Lower leg skin (tissue), 4 donors: ENCODE measurements around the gene EPB42. TPM values are rescaled to one million over a fixed set of nuclear protein-coding genes. Genes with fewer than 3 reads are reported as not detected.

ENCODE experiments used
- DNase-seq, 2 donors: peaks; one replicate each; pipeline ENCODE4 v3.0.0-alpha.2; 2019; ENCODE audit warnings: low spot score in 2 of 2
- H3K4me3 ChIP-seq: fragments of 200-600 bp; sonication (generic); 2 replicates; pipeline ENCODE4 v1.5.1; 2017; ENCODE audit warnings: mild to moderate bottlenecking, low read depth; ENCODE audit not compliant: poor library complexity, severe bottlenecking
- POLR2A ChIP-seq, 2 donors: fragments of 450-650 bp; IDR thresholded peaks; one replicate each; pipeline ENCODE4 v1.6.1; 2016 to 2017; ENCODE audit warnings: antibody characterized with exemption in 2 of 2, mild to moderate bottlenecking in 1 of 2, moderate library complexity in 1 of 2
- WGBS, 2 donors: methylation state at CpG; one replicate each; pipeline ENCODE4 v1.1.5; 2018; 5-methylcytosine and 5-hydroxymethylcytosine counted together
- intact Hi-C: fragments of 100-400 bp; cut with DNase I; formaldehyde crosslinking; loops from one replicate; pipeline ENCODE4 v1.15.0; 2023; ENCODE audit warnings: low total_unique reads
- total RNA-seq, 4 donors: library from RNA; depleted of rRNA; stranded (reverse); fragments of >200 nt; gene quantifications; one replicate each; pipeline ENCODE4 v1.1.0, GENCODE V29; 2016
- TF ChIP-seq, protein P1 (sequence below), 3 donors: fragments of 450-650 bp; IDR thresholded peaks; one replicate each; pipeline ENCODE4 v1.5.1; 2016; ENCODE audit warnings: antibody characterized with exemption in 3 of 3, mild to moderate bottlenecking in 3 of 3, moderate library complexity in 2 of 3

EPB42 gene
- total RNA-seq, 4 donors from 2014 or later = 0.20 TPM; not detected in 3

- TF ChIP-seq POLR2A (IDR thresholded peaks at IDR 0.05) = no peak
- TF ChIP-seq, protein P1, sequence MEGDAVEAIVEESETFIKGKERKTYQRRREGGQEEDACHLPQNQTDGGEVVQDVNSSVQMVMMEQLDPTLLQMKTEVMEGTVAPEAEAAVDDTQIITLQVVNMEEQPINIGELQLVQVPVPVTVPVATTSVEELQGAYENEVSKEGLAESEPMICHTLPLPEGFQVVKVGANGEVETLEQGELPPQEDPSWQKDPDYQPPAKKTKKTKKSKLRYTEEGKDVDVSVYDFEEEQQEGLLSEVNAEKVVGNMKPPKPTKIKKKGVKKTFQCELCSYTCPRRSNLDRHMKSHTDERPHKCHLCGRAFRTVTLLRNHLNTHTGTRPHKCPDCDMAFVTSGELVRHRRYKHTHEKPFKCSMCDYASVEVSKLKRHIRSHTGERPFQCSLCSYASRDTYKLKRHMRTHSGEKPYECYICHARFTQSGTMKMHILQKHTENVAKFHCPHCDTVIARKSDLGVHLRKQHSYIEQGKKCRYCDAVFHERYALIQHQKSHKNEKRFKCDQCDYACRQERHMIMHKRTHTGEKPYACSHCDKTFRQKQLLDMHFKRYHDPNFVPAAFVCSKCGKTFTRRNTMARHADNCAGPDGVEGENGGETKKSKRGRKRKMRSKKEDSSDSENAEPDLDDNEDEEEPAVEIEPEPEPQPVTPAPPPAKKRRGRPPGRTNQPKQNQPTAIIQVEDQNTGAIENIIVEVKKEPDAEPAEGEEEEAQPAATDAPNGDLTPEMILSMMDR (IDR thresholded peaks at IDR 0.05) = no peak
- WGBS, 2 donors = 78 to 83% methylated on average over 1 of the region's 1 CpG
- intact Hi-C loops = no loop called here
- no peak overlapping the region for H3K4me3 ChIP-seq
- DNase-seq = no peak
Observed at GRCh38 chr15:43190178-43190577, 30.6 kb downstream of the EPB42 start.

- H3K4me3 ChIP-seq = no peak overlapping the region
- 57 to 67% methylated on average over 2 of the region's 2 CpGs for whole genome bisulfite sequencing, 2 donors
- no peak for DNase-seq
- no peak for TF ChIP-seq POLR2A (IDR thresholded peaks at IDR 0.05)
- TF ChIP-seq, protein P1 (IDR thresholded peaks at IDR 0.05) = no peak
- intact Hi-C loops = no loop called here
Observed at GRCh38 chr15:43189296-43189695, 31.5 kb downstream of the EPB42 start.

GRCh38 chr15:43187544-43188155 is 33.2 kb downstream of the EPB42 start:
- no peak for DNase-seq
- 74 to 76% methylated on average over 2 of the region's 2 CpGs for WGBS, 2 donors
- no peak for TF ChIP-seq POLR2A (IDR thresholded peaks at IDR 0.05)
- TF ChIP-seq, protein P1 (IDR thresholded peaks at IDR 0.05) = no peak
- intact Hi-C loops = no loop called here
- no peak overlapping the region for H3K4me3 ChIP-seq

DNA sequence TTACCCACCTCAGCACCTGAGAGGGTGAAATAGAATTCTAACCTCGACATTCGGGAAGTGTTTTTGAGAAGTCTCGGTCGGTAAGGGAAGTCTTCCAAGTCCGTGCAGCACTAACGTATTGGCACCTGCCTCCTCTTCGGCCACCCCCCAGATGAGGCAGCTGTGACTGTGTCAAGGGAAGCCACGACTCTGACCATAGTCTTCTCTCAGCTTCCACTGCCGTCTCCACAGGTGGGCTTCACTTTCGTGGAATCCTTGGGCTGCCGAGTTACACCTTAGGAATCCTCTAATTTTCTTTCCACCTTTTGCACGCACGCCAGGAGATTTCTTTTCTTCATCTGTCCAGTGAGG is 34.8 kb downstream of the EPB42 start:
- peak overlapping the region; percentile 86 for H3K4me3 ChIP-seq
- DNase-seq = no peak
- 0 to 1% methylated on average over 13 of the region's 13 CpGs for WGBS, 2 donors
- TF ChIP-seq, protein P1 (IDR thresholded peaks at IDR 0.05) = no peak
- no peak for TF ChIP-seq POLR2A (IDR thresholded peaks at IDR 0.05)
- intact Hi-C loops = no loop called here

DNA sequence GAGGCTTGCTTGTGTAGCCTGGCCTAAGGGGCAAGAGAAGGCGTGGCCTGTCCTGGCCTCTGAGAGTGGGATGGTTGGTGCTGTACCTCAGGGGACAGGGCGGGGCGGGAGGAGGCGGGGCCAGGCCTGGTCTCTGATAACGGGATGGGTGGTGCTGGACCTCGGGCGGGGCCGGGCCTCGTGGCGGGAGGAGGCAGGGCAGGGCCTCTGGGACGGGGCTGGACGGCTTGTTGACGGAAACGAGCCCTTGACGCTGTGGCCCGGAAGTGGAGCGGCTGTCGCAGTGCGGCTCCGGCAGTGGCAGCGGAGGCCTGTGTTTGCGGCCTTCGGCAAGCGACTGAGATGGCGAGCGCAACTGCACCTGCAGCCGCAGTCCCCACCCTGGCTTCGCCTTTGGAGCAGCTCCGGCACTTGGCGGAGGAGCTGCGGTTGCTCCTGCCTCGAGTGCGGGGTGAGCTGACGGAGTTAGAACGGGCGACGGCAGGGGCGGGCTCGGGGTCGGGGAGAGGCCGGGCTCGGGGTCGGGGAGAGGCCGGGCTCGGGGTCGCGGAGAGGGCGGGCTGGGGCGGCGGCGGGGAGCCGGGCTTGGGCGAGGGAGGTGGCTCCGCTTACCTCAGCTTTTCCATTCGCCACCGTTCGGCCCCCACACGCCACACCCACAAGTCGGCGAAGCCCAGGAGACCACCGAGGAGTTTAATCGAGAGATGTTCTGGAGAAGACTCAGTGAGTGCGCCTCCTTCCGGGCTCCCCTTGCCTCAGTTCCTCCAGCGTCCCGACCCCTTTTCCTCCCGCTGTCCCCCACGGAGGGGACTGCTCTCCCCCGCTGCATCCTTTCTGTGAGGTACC is 35.4 kb downstream of the EPB42 start, which contains the start of gene CCNDBP1:
CCNDBP1 (plus strand) TSS at position 247 of the 846 bp plus-strand sequence; CDS start at position 343, 96 bp downstream.
- 1% methylated on average over 44 to 52 of the region's 69 CpGs for WGBS, 2 donors
- TF ChIP-seq, protein P1 (IDR thresholded peaks at IDR 0.05) = no peak
- TF ChIP-seq POLR2A (IDR thresholded peaks at IDR 0.05) = peak in 1 of 2 donors; percentile 70
- H3K4me3 ChIP-seq = peak within 1 kb of the TSS; percentile 86
- intact Hi-C loops = no loop called here
- peak; percentile 93 to 99 for DNase-seq
